SK-N-SH (cell line): ENCODE measurements around the gene CISD1. TPM values are rescaled to one million over a fixed set of nuclear protein-coding genes. Genes with fewer than 3 reads are reported as not detected.
A peak's percentile ranks its signal among the peaks of the same experiment; 100 is the strongest.

Experiments used
- CTCF ChIA-PET: fragments of 300-600, 350-600 bp; formaldehyde crosslinking; extraction: SDS; loops from one replicate; lab custom pipeline; 2021; lab: Yijun Ruan, JAX
- POLR2A ChIA-PET: fragments of 350-600 bp; sonication (Branson Sonifier 250); formaldehyde crosslinking; extraction: SDS; loops from one replicate; lab custom pipeline; 2020; ENCODE audit warnings: antibody characterized with exemption, inconsistent platforms; lab: Yijun Ruan, JAX
- DNase-seq: peaks from one replicate; pipeline ENCODE4 v3.0.0; 2012
- H2AFZ ChIP-seq: fragments of 200-600 bp; sonication (generic); 2 replicates; pipeline ENCODE4 v1.8.1; 2016; ENCODE audit warnings: antibody characterized with exemption, mild to moderate bottlenecking, low read depth
- H3F3A ChIP-seq: fragments of 200-600 bp; sonication (generic); replicated peaks from 2 replicates; pipeline ENCODE3; 2016; ENCODE audit warnings: antibody characterized with exemption, mild to moderate bottlenecking; ENCODE audit not compliant: insufficient read depth
- H3K27ac ChIP-seq, 2 experiments: fragments of 200-500 bp in 1 of 2; fragments of 200-600 bp in 1 of 2; sonication (Bioruptor generic) in 1 of 2; sonication (generic), shearing (Covaris generic) in 1 of 2; 2 replicates each; pipeline versions ENCODE4 v1.5.1 to v1.6.1; 2014 to 2016; ENCODE audit warnings: low read depth in 2 of 2, inconsistent platforms in 1 of 2, low read length in 1 of 2, mild to moderate bottlenecking in 1 of 2, mixed read lengths in 1 of 2
- H3K27me3 ChIP-seq: fragments of 200-600 bp; sonication (generic), shearing (Covaris generic); 2 replicates; pipeline ENCODE4 v1.6.1; 2016; ENCODE audit warnings: mixed run types; ENCODE audit not compliant: insufficient read depth
- H3K36me3 ChIP-seq, 2 experiments: fragments of 200-500 bp in 1 of 2; fragments of 200-600 bp in 1 of 2; sonication (Bioruptor generic) in 1 of 2; sonication (generic) in 1 of 2; replicated peaks in 1 of 2; 2 replicates each; pipeline versions ENCODE3 to v1.5.1; 2014 to 2016; ENCODE audit warnings: low read length in 1 of 2, mild to moderate bottlenecking in 1 of 2; ENCODE audit not compliant: insufficient read depth in 2 of 2, control insufficient read depth in 1 of 2
- H3K4me1 ChIP-seq, 2 experiments: fragments of 200-500 bp in 1 of 2; fragments of 200-600 bp in 1 of 2; sonication (Bioruptor generic) in 1 of 2; sonication (generic), shearing (Covaris generic) in 1 of 2; 2 replicates each; pipeline versions ENCODE4 v1.5.1 to v1.6.1; 2014 to 2016; ENCODE audit warnings: low read depth in 1 of 2, low read length in 1 of 2, mixed run types in 1 of 2; ENCODE audit not compliant: insufficient read depth in 2 of 2, control insufficient read depth in 1 of 2
- H3K4me2 ChIP-seq: fragments of 200-600 bp; sonication (generic), shearing (Covaris generic); 2 replicates; pipeline ENCODE4 v1.6.1; 2017; ENCODE audit warnings: mixed run types
- H3K4me3 ChIP-seq, 2 experiments: fragments of 200-500 bp in 1 of 2; fragments of 200-600 bp in 1 of 2; sonication (Bioruptor generic) in 1 of 2; sonication (generic), shearing (Covaris generic) in 1 of 2; 2 replicates each; pipeline versions ENCODE4 v1.5.1 to v1.8.1; 2014 to 2016; ENCODE audit warnings: low read depth in 2 of 2, inconsistent platforms in 1 of 2, low read length in 1 of 2, mild to moderate bottlenecking in 1 of 2, mixed read lengths in 1 of 2, moderate library complexity in 1 of 2
- H3K79me2 ChIP-seq: fragments of 200-600 bp; sonication (generic); 2 replicates; pipeline ENCODE4 v1.8.1; 2017; ENCODE audit warnings: mild to moderate bottlenecking; ENCODE audit not compliant: insufficient read depth
- H3K9ac ChIP-seq: fragments of 200-600 bp; sonication (generic); 2 replicates; pipeline ENCODE4 v1.6.1; 2017; ENCODE audit warnings: mixed run types
- H3K9me2 ChIP-seq: fragments of 200-600 bp; sonication (generic); 2 replicates; pipeline ENCODE4 v1.6.1; 2017; ENCODE audit warnings: mixed run types
- H3K9me3 ChIP-seq: fragments of 200-600 bp; sonication (generic); 2 replicates; pipeline ENCODE4 v1.6.1; 2017; ENCODE audit warnings: mixed run types, mild to moderate bottlenecking, moderate library complexity
- H4K20me1 ChIP-seq: fragments of 200-600 bp; sonication (generic); 2 replicates; pipeline ENCODE4 v1.6.1; 2017; ENCODE audit warnings: mild to moderate bottlenecking, mixed run types; ENCODE audit not compliant: insufficient read depth
- CHD2 ChIP-seq: fragments of 150-350 bp; IDR thresholded peaks from 2 replicates; pipeline ENCODE4 v1.6.1; 2018; ENCODE audit warnings: low read length; ENCODE audit not compliant: partially characterized antibody
- ELF1 ChIP-seq: IDR thresholded peaks from 2 replicates; pipeline ENCODE4 v1.4.0; 2012
- FOSL2 ChIP-seq: IDR thresholded peaks from 2 replicates; pipeline ENCODE4 v1.4.0; 2012; ENCODE audit warnings: low read depth, mild to moderate bottlenecking, moderate library complexity, borderline replicate concordance
- FOXM1 ChIP-seq: IDR thresholded peaks from 2 replicates; pipeline ENCODE4 v1.4.0; 2012; ENCODE audit warnings: low read depth, mild to moderate bottlenecking
- JUND ChIP-seq: IDR thresholded peaks from 2 replicates; pipeline ENCODE4 v1.4.0; 2012
- MAX ChIP-seq: IDR thresholded peaks from 2 replicates; pipeline ENCODE4 v1.4.0; 2012; ENCODE audit warnings: low read depth
- MEF2A ChIP-seq: IDR thresholded peaks from 2 replicates; pipeline ENCODE4 v1.4.0; 2012; ENCODE audit warnings: low read depth, borderline replicate concordance
- MXI1 ChIP-seq: IDR thresholded peaks from 2 replicates; pipeline ENCODE4 v1.6.1; 2012; ENCODE audit warnings: mild to moderate bottlenecking, low read depth, low read length, improper control_type of control experiment
- NFIC ChIP-seq: IDR thresholded peaks from 2 replicates; pipeline ENCODE4 v1.4.0; 2012; ENCODE audit warnings: borderline replicate concordance
- PBX3 ChIP-seq: IDR thresholded peaks from 2 replicates; pipeline ENCODE4; 2012
- POLR2AphosphoS5 ChIP-seq: IDR thresholded peaks from 2 replicates; pipeline ENCODE4 v1.6.1; 2012; ENCODE audit warnings: low read depth, low read length
- RFX5 ChIP-seq: IDR thresholded peaks from 2 replicates; pipeline ENCODE4 v1.6.1; 2012; ENCODE audit warnings: mild to moderate bottlenecking, improper control_type of control experiment, low read length
- SMC3 ChIP-seq: IDR thresholded peaks from 2 replicates; pipeline ENCODE4 v1.6.1; 2012; ENCODE audit warnings: low read depth, low read length, improper control_type of control experiment
- TCF12 ChIP-seq: IDR thresholded peaks from 2 replicates; pipeline ENCODE4 v1.4.0; 2012
- YY1 ChIP-seq: IDR thresholded peaks from 2 replicates; pipeline ENCODE4 v1.4.0; 2012; ENCODE audit warnings: low read depth, mild to moderate bottlenecking
- WGBS: methylation state at CpG from one replicate; pipeline ENCODE4 v1.1.6; 2017; ENCODE audit warnings: low lambda C conversion rate; 5-methylcytosine and 5-hydroxymethylcytosine counted together
- polyA plus RNA-seq, 3 experiments: library from polyadenylated mRNA; depleted of rRNA; stranded (reverse); fragments of >200 nt; gene quantifications; 2 replicates each; pipeline ENCODE4 v1.2.3, GENCODE V29; 2012
- TF ChIP-seq, protein P1 (sequence below): IDR thresholded peaks from 2 replicates; pipeline ENCODE4 v1.4.0; 2012; ENCODE audit warnings: low read depth, borderline replicate concordance
- TF ChIP-seq, protein P2 (sequence below): IDR thresholded peaks from 2 replicates; pipeline ENCODE4 v1.4.0; 2012; ENCODE audit warnings: low read depth, borderline replicate concordance

The CISD1 gene
- polyA plus RNA-seq, 1 of the 3 experiments (the other 2 are of a cell fraction), result 34.1 TPM

- Histone ChIP-seq H3K27ac (peak overlapping the region in 1 of 2 experiments; percentile 91; a peak in 2 of 4 replicates), H3K27me3 (no peaks in the 10 kb centered on the region), H3F3A (peaks cover 37% of the 10 kb centered on the region), H3K4me2 (peak overlapping the region; percentile 56), H3K79me2 (peaks cover 54% of the 10 kb centered on the region), H3K4me1 (peaks cover 4 to 21% of the 10 kb centered on the region in 2 experiments; a peak in 2 of 4 replicates), H3K36me3 (peaks cover 0 to 14% of the 10 kb centered on the region in 2 experiments), H3K9me2 (no peaks in the 10 kb centered on the region), H3K9me3 (no peaks in the 10 kb centered on the region), H4K20me1 (no peaks in the 10 kb centered on the region), H3K4me3 (0 out of 4 replicates have a peak overlapping the region, but pooled peaks of 1 of the 2 experiments have one; percentile 15), H2AFZ (no peak overlapping the region), H3K9ac (peak overlapping the region; percentile 25; the same call in 1 of the 2 replicates)
- ChIA-PET POLR2A (no interaction called here), CTCF (interaction anchor here (0.7 to 1.0 kb wide), 2 partner anchors 9 to 51 kb away, joined by 3 read pairs; no protein-coding TSS in a partner anchor)
- no peak for DNase-seq
- WGBS, result 76% methylated on average over 5 of the region's 5 CpGs
- TF ChIP-seq MXI1, result no peak
- TF ChIP-seq TCF12, result 0 out of 2 replicates have a peak, but pooled peaks have one; percentile 21
- no peak for TF ChIP-seq MEF2A
- peak; percentile 43; the same call in 1 of the 2 replicates for TF ChIP-seq PBX3
- TF ChIP-seq, protein P1, sequence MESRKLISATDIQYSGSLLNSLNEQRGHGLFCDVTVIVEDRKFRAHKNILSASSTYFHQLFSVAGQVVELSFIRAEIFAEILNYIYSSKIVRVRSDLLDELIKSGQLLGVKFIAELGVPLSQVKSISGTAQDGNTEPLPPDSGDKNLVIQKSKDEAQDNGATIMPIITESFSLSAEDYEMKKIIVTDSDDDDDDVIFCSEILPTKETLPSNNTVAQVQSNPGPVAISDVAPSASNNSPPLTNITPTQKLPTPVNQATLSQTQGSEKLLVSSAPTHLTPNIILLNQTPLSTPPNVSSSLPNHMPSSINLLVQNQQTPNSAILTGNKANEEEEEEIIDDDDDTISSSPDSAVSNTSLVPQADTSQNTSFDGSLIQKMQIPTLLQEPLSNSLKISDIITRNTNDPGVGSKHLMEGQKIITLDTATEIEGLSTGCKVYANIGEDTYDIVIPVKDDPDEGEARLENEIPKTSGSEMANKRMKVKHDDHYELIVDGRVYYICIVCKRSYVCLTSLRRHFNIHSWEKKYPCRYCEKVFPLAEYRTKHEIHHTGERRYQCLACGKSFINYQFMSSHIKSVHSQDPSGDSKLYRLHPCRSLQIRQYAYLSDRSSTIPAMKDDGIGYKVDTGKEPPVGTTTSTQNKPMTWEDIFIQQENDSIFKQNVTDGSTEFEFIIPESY, result no peak
- TF ChIP-seq FOSL2, result peak; percentile 14; the same call in 1 of the 2 replicates
- TF ChIP-seq NFIC, result no peak
- TF ChIP-seq FOXM1, result no peak
- no peak for TF ChIP-seq JUND
Observed at GRCh38 chr10:58239561-58240169, 29.3 kb upstream of the CISD1 start.

DNA sequence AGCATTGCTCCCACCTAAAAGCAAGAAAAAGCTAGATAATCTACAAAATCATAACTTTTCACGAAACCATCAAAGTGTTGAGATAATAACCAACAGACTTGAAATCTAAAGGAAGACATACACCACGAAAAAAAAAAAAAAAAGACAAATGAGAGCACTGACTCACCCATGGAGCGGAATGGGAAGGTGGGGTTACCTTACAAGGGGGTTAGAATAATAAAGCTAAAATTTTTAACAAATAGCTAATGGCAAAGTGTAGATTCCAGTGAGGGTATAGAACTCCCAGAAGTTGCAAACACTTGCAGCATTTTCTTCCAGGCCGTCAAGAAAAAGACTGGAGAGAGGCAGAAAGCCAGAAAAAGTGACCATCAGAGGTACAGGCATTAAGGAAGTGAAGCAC lies 28.4 kb upstream of the CISD1 start:
- peaks cover 4 to 21% of the 10 kb centered on the region in 2 experiments; a peak in 2 of 4 replicates for H3K4me1 ChIP-seq
- H4K20me1 ChIP-seq, result no peaks in the 10 kb centered on the region
- H3K9me3 ChIP-seq, result no peaks in the 10 kb centered on the region
- no peak for DNase-seq
- H3K9me2 ChIP-seq, result no peaks in the 10 kb centered on the region
- no peak overlapping the region for H2AFZ ChIP-seq
- CTCF ChIA-PET, result no interaction called here
- H3K4me2 ChIP-seq, result peak overlapping the region; percentile 56
- peaks cover 53% of the 10 kb centered on the region for H3K79me2 ChIP-seq
- peak overlapping the region; percentile 25; the same call in 1 of the 2 replicates for H3K9ac ChIP-seq
- no peak overlapping the region for H3K4me3 ChIP-seq
- TF ChIP-seq CHD2 (no peak), RFX5 (no peak), YY1 (no peak), POLR2AphosphoS5 (no peak), MAX (no peak), ELF1 (no peak), FOSL2 (no peak), SMC3 (no peak)
- TF ChIP-seq, protein P2, sequence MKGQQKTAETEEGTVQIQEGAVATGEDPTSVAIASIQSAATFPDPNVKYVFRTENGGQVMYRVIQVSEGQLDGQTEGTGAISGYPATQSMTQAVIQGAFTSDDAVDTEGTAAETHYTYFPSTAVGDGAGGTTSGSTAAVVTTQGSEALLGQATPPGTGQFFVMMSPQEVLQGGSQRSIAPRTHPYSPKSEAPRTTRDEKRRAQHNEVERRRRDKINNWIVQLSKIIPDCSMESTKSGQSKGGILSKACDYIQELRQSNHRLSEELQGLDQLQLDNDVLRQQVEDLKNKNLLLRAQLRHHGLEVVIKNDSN, result no peak
- no peaks in the 10 kb centered on the region for H3K27me3 ChIP-seq
- peaks cover 0 to 11% of the 10 kb centered on the region in 2 experiments for H3K36me3 ChIP-seq
- POLR2A ChIA-PET, result no interaction called here
- peak overlapping the region in 1 of 2 experiments; percentile 91; a peak in 2 of 4 replicates for H3K27ac ChIP-seq
- WGBS, result 63% methylated on average over 4 of the region's 4 CpGs
- H3F3A ChIP-seq, result peaks cover 37% of the 10 kb centered on the region
